Eye (tissue), 1 donor: ENCODE data around the gene PRPS2.
A peak's percentile ranks its signal among the peaks of the same experiment; 100 is the strongest.

Experiments
- DNase-seq: peaks from one replicate; pipeline ENCODE4 v3.0.0-alpha.2; 2015

PRPS2 gene

DNA sequence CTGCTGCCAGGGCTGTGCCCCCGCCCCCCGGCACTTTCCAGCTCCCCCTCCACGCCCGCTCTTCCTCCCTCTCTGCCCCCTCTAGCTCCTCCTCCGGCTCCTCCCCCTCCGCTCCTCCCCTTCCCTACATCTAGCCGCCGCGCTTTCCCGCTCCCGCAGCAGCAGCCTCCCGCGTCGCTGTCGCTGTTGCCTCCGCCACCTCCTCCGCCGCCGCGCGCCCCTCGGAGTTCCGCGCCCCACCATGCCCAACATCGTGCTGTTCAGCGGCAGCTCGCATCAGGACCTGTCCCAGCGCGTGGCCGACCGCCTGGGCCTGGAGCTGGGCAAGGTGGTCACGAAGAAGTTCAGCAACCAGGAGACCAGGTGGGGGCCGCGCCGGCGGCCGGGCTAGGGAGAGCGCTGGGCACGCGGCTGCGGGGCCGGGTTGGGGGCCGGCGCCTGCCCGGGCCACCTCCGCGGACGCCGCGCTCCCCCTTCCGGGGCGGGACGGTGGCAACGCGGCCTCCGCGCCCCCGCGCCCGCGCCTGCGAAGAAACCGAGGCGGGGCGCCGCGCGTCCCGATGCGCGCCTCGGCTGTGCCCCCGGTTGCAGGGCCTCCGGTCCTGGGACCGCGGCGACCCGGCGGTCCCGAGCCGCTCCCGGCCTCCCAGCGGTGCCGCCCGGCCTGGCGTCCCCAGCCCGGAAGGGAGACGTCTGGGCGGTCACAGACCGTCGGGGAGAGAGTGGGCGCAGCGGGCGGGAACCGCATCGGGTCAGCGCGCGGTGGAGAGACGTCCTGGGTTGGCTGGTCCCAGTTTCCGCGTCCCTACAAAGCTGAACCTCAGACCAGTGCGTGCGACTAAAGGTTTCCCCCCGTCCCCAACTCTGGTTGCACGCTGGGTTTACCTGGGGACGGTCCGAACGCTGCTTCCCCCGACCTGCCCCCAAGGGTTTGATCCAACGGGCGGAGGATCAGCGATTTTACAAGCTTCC is at the start of gene PRPS2:
Gene PRPS2, plus strand, starts transcription at position 156 of the 972 bp plus-strand sequence. Its CDS starts 86 bp downstream, at position 242.
- DNase-seq = peak; percentile 82

DNA sequence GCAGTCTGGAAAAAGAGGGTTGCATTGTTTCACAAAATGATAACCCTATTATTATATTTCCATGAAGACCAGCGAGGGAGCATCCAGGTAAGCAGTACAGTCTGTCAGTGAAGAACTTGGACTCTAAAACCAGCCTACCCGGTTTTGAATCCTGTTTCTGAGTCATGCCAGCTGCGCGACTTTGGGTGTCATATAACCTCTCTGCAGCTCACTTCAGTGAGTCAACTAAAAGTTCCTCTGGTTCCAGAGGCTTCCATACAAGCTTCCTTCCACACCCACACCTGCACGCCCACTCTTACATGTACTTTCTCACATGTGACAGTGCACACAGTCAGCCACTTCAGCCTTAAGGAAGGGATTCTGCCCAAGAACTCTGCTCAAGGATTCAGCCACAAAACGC is 49.8 kb upstream of the PRPS2 start:
- no peak for DNase-seq

- DNase-seq = no peak
Observed at GRCh38 chrX:12747433-12747832, 43.8 kb upstream of the PRPS2 start.

DNA sequence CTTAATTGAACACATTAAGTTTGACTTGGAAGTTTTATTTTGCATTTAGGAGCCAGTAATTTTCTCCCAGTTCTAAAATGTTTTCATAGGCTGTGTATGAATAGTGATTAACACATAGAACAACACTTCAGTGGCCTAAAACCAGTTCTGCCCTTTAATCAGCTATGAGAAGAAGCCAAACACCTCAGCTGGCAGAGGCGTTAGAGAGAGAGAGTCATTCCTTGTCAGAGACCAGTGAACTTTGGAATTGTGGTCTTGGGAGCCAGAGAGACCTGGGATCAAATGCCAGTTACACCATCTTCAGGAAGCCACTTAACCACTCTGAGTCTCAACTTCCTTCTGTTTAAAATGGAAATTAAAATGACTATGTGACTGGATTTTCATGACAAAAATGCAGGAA is 39.3 kb upstream of the PRPS2 start:
- DNase-seq = no peak

GRCh38 chrX:12753366-12753765 is 37.8 kb upstream of the PRPS2 start:
- no peak for DNase-seq

DNA sequence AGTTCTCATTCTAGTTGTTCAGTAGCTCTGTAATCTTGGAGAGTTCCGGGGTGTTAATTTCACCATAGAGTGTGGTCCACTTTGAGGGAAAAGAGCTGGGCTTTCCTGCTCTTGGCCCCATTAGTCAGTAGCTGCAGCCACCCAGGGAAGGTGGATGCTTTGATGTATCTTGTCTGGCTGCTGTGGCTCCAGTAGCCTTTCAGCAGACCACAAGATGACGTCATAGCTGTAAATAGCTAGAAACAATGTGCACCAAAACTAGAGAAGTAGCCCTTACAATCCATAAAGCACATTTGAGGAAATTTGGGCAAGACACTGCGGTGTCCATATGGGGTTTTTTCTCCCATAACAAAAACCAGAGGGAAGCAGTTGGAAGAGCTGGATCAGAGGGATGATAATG is 32.9 kb upstream of the PRPS2 start:
- DNase-seq = no peak

DNA sequence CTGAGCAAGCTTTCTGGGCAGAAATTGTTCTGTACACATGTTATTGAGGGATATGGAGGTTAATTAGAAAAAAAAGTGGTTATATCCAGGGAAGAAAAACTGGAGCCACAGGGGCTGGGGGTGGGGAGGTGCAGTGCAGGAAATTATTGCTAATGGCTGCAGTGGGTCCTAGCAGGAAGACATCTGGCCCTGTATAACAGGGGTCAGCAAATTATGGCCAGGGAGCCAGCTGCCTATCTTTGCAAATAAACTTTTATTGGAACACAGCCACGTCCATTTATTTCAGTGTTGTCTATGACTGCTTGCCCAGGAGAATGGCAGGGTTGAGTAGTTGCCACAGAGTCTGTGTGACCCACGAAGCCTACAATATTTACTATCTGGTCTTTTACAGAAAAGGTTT is 23.4 kb upstream of the PRPS2 start:
- DNase-seq = no peak

GRCh38 chrX:12768491-12768890 is 22.7 kb upstream of the PRPS2 start:
- DNase-seq = no peak

- peak; percentile 51 for DNase-seq
Observed at GRCh38 chrX:12770440-12770839, 20.8 kb upstream of the PRPS2 start.

GRCh38 chrX:12771445-12772069 is 19.7 kb upstream of the PRPS2 start:
- peak; percentile 35 for DNase-seq

DNA sequence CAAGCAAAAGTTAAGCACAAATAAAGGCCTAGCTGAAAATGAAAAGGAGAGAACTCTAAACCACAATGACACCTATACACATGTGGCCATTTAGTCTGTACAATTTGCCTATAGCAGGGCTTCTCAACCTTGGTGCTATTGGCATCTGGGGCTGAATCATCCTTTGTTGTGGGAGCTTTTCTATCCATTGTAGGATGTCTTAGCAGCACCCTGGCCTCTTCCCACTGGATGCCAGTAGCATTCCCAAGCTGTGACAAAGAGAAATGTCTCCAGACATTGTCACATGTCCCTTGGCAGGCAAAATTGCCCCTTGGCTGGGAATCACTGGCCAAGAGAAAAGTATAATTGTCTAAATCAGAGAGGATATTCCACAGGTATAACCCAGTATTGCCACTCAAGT is 13.5 kb upstream of the PRPS2 start:
- no peak for DNase-seq

DNA sequence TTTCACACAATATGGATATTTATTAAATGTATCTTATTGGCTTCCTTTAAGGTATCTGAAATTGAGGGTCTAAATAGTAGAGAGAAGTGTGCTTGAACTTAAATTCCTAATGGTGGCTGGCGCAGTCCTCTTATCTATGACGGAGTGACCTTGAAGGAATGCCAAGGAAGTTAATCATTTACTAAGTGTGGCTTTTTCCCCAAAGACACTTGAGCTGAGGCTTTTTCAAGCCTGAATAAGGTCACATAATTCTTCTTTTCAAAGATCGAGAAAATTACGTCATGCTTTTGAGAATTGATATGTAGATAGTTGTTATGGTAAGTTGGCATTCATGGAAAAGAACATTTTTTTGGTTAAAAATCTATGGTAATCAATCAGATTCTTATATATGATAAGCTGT is 11.7 kb upstream of the PRPS2 start:
- no peak for DNase-seq

DNA sequence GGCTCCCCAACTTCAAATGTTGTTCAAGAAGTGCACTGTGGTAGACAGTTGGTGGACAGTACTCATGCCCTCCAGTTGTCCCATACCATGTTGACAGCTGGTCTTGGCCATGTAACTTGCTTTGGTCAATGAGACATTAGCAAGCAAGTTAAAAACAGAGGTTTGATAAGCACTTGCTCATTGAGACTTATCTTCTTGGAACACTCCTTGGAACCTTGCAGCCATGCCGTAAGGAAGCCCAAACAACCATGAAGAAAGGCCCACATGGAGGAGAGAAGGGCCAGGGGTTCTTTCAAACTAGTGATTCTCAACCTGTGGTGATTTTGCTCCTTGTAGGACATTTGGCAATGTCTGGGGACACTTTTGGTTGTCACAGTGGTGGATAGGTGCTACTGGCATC is 2.6 kb upstream of the PRPS2 start:
- DNase-seq = no peak

- DNase-seq = no peak
Observed at GRCh38 chrX:12789976-12790375, 1.2 kb upstream of the PRPS2 start.

GRCh38 chrX:12790885-12791256 is 341 bp upstream of the PRPS2 start:
- no peak for DNase-seq

DNA sequence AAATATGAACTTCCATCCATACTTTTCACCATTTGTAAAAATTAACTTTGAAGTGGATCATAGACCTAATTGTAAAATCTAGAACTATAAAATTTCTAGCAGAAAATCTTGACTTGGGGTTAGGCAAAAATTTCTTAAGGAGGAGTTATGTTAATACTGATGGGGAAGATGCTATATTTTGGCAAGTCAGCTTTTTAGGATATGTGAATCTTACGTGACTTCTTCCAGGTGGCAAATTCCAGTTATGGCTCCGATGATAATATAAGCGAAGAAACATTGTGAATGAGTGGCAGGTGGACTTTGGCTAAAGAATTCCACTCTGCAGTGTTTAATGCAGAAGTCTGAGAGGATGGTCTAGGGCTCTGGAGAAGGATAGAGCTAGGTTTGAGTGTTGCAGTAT is 1.5 kb downstream of the PRPS2 start:
- no peak for DNase-seq

DNA sequence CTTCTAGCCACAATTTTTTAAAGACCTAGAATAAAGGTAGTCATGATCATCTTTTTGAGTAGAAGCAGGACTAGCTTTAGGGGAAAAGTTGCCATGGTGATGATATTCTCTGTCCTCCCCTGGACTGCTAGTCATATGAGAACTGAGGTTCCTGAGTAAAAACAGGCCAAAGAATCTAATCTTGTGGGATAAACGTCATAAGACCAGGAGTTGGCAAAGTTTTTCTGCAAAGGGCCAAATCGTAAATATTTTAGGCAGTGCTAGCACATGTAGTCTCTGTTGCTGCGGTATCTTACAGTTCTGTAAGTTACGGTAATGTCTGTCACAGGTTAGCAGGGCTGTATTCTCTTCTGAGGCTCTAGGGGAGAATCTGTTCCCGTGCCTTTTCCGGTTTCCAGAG is 3.4 kb downstream of the PRPS2 start:
- DNase-seq = no peak

GRCh38 chrX:12798601-12799000 is 7.4 kb downstream of the PRPS2 start:
- no peak for DNase-seq

GRCh38 chrX:12799118-12799517 is 7.9 kb downstream of the PRPS2 start:
- no peak for DNase-seq

GRCh38 chrX:12802741-12803140 is 11.5 kb downstream of the PRPS2 start:
- no peak for DNase-seq

- DNase-seq = no peak
Observed at GRCh38 chrX:12804655-12805054, 13.4 kb downstream of the PRPS2 start.

GRCh38 chrX:12805333-12805732 is 14.1 kb downstream of the PRPS2 start:
- no peak for DNase-seq

DNA sequence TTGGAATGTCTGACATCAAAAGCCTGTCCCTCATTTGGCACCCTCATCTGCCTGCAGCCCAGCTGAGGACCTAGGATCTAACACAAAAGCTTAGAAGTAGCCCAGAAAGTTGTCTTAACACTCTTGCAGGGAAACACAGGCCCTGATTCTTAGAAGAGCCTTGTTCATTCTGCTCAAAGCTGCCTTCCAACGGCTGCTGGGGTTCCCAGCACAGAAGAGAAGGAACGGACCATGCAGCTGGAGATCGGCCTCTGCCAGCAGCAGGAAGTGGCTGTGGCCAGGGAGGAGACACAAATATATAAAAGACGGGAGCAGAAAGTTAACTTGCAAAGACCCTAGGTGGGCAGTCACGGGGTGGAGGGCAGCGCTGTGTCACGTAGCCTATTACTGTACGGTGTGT is 20.4 kb downstream of the PRPS2 start:
- no peak for DNase-seq

GRCh38 chrX:12814420-12814819 is 23.2 kb downstream of the PRPS2 start:
- peak; percentile 57 for DNase-seq
